ENCODE data around the gene MTLN.

MTLN gene

GRCh38 chr2:110166266-110166665, 46.1 kb downstream of the MTLN start:
- Histone ChIP-seq H3K27me3 (replicated peaks) (no peaks in the 10 kb centered on the region), H3K27ac (no peak overlapping the region), H3K36me3 (replicated peaks) (no peaks in the 10 kb centered on the region), H3K4me3 (ENCODE audit: low read depth, low read length) (no peak overlapping the region)
- no peak for TF ChIP-seq CTCF (IDR thresholded peaks at IDR 0.05; ENCODE audit: low read depth, low read length, missing control alignments)
- in situ Hi-C loops (cut with HindIII; ENCODE audit: low pct_ligation_motif_present, low sequenced_read_pairs), result no loop called here
- no peak for DNase-seq
